Measurements from ENCODE around the gene TMEM178B.

GRCh38 chr7:141351175-141351574 lies 277.3 kb downstream of the TMEM178B start:
- TF ChIP-seq, protein P1, sequence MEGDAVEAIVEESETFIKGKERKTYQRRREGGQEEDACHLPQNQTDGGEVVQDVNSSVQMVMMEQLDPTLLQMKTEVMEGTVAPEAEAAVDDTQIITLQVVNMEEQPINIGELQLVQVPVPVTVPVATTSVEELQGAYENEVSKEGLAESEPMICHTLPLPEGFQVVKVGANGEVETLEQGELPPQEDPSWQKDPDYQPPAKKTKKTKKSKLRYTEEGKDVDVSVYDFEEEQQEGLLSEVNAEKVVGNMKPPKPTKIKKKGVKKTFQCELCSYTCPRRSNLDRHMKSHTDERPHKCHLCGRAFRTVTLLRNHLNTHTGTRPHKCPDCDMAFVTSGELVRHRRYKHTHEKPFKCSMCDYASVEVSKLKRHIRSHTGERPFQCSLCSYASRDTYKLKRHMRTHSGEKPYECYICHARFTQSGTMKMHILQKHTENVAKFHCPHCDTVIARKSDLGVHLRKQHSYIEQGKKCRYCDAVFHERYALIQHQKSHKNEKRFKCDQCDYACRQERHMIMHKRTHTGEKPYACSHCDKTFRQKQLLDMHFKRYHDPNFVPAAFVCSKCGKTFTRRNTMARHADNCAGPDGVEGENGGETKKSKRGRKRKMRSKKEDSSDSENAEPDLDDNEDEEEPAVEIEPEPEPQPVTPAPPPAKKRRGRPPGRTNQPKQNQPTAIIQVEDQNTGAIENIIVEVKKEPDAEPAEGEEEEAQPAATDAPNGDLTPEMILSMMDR (IDR thresholded peaks at IDR 0.05; ENCODE audit: insufficient read depth, low read length) = no peak
- TF ChIP-seq, protein P2, sequence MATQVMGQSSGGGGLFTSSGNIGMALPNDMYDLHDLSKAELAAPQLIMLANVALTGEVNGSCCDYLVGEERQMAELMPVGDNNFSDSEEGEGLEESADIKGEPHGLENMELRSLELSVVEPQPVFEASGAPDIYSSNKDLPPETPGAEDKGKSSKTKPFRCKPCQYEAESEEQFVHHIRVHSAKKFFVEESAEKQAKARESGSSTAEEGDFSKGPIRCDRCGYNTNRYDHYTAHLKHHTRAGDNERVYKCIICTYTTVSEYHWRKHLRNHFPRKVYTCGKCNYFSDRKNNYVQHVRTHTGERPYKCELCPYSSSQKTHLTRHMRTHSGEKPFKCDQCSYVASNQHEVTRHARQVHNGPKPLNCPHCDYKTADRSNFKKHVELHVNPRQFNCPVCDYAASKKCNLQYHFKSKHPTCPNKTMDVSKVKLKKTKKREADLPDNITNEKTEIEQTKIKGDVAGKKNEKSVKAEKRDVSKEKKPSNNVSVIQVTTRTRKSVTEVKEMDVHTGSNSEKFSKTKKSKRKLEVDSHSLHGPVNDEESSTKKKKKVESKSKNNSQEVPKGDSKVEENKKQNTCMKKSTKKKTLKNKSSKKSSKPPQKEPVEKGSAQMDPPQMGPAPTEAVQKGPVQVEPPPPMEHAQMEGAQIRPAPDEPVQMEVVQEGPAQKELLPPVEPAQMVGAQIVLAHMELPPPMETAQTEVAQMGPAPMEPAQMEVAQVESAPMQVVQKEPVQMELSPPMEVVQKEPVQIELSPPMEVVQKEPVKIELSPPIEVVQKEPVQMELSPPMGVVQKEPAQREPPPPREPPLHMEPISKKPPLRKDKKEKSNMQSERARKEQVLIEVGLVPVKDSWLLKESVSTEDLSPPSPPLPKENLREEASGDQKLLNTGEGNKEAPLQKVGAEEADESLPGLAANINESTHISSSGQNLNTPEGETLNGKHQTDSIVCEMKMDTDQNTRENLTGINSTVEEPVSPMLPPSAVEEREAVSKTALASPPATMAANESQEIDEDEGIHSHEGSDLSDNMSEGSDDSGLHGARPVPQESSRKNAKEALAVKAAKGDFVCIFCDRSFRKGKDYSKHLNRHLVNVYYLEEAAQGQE (IDR thresholded peaks at IDR 0.05; ENCODE audit: insufficient replicate concordance, low read depth) = no peak
- no peak for TF ChIP-seq POLR2AphosphoS5 (IDR thresholded peaks at IDR 0.05; ENCODE audit: low read depth)
- no peak for TF ChIP-seq GABPA (IDR thresholded peaks at IDR 0.05; ENCODE audit: low read depth)
